DOHH2 (cell line): ENCODE data around the gene AFAP1.

ENCODE experiments used
- H3F3A ChIP-seq: fragments of 200-600 bp; sonication (generic), shearing (Covaris generic); 2 replicates; pipeline ENCODE4 v1.6.0; 2016; ENCODE audit warnings: antibody characterized with exemption, mild to moderate bottlenecking; ENCODE audit not compliant: control insufficient read depth, insufficient read depth
- H3K27ac ChIP-seq: fragments of 200-600 bp; sonication (generic); 2 replicates; pipeline ENCODE4 v1.5.1; 2014; ENCODE audit warnings: low read depth, mild to moderate bottlenecking, low read length, moderate library complexity
- H3K27me3 ChIP-seq: fragments of 200-600 bp; sonication (generic); 2 replicates; pipeline ENCODE4 v1.6.1; 2014; ENCODE audit warnings: mild to moderate bottlenecking, low read length, mixed read lengths; ENCODE audit not compliant: control insufficient read depth
- H3K36me3 ChIP-seq: fragments of 200-600 bp; sonication (generic); 2 replicates; pipeline ENCODE4 v1.6.1; 2014; ENCODE audit warnings: mild to moderate bottlenecking, low read length, moderate library complexity, mixed read lengths; ENCODE audit not compliant: control insufficient read depth
- H3K4me1 ChIP-seq: fragments of 200-600 bp; sonication (generic); 2 replicates; pipeline ENCODE4 v1.6.1; 2014; ENCODE audit warnings: mild to moderate bottlenecking, low read length, mixed read lengths; ENCODE audit not compliant: control insufficient read depth
- H3K4me2 ChIP-seq: fragments of 200-600 bp; sonication (generic); 2 replicates; pipeline ENCODE4 v1.6.0; 2014; ENCODE audit warnings: mild to moderate bottlenecking, low read length, moderate library complexity
- H3K4me3 ChIP-seq: fragments of 200-600 bp; sonication (generic); 2 replicates; pipeline ENCODE4 v1.5.1; 2014; ENCODE audit warnings: mild to moderate bottlenecking, low read length, mixed read lengths
- H3K79me2 ChIP-seq: fragments of 200-600 bp; sonication (generic); 2 replicates; pipeline ENCODE4 v1.6.1; 2014; ENCODE audit warnings: mild to moderate bottlenecking, low read length, mixed read lengths; ENCODE audit not compliant: control insufficient read depth
- H3K9me2 ChIP-seq: fragments of 200-600 bp; sonication (generic); replicated peaks from 2 replicates; pipeline ENCODE4 v1.6.1; 2014; ENCODE audit warnings: mild to moderate bottlenecking, low read length, mixed read lengths; ENCODE audit not compliant: control insufficient read depth
- H3K9me3 ChIP-seq: fragments of 200-600 bp; sonication (generic); 2 replicates; pipeline ENCODE4 v1.6.1; 2014; ENCODE audit warnings: antibody characterized with exemption, low read length, mixed read lengths; ENCODE audit not compliant: control insufficient read depth, insufficient read depth
- H4K20me1 ChIP-seq: fragments of 200-600 bp; sonication (generic); 2 replicates; pipeline ENCODE4 v1.6.0; 2014; ENCODE audit warnings: low read depth, mild to moderate bottlenecking, antibody characterized with exemption, low read length, moderate library complexity; ENCODE audit not compliant: control insufficient read depth, insufficient read depth
- CTCF ChIP-seq: fragments of 200-600 bp; sonication (generic); IDR thresholded peaks from one replicate; pipeline ENCODE4 v1.5.1; 2014; ENCODE audit warnings: antibody characterized with exemption, mild to moderate bottlenecking, low read depth, low read length; ENCODE audit not compliant: poor library complexity, severe bottlenecking
- EZH2phosphoT487 ChIP-seq: fragments of 200-600 bp; sonication (generic); IDR thresholded peaks from 2 replicates; pipeline ENCODE4 v1.6.1; 2017; ENCODE audit warnings: borderline replicate concordance, mild to moderate bottlenecking, antibody characterized with exemption, low read length, moderate library complexity, mixed read lengths

AFAP1 gene

GRCh38 chr4:7865533-7865932 is 74.1 kb downstream of the AFAP1 start:
- H3K27ac ChIP-seq = no peak overlapping the region
- TF ChIP-seq CTCF (no peak), EZH2phosphoT487 (no peak)
- no peak overlapping the region for H3K4me3 ChIP-seq
- no peaks in the 10 kb centered on the region for H3K9me3 ChIP-seq
- H3K36me3 ChIP-seq = no peaks in the 10 kb centered on the region
- no peaks in the 10 kb centered on the region for H3F3A ChIP-seq
- no peaks in the 10 kb centered on the region for H3K4me1 ChIP-seq
- peaks cover 4% of the 10 kb centered on the region; the same call in 1 of the 2 replicates for H3K27me3 ChIP-seq
- H3K79me2 ChIP-seq = no peaks in the 10 kb centered on the region
- no peaks in the 10 kb centered on the region for H4K20me1 ChIP-seq
- no peak overlapping the region for H3K4me2 ChIP-seq
- no peaks in the 10 kb centered on the region for H3K9me2 ChIP-seq

- no peak overlapping the region for H3K4me3 ChIP-seq
- H3K36me3 ChIP-seq = no peaks in the 10 kb centered on the region
- H3K9me3 ChIP-seq = no peaks in the 10 kb centered on the region
- no peaks in the 10 kb centered on the region for H4K20me1 ChIP-seq
- TF ChIP-seq EZH2phosphoT487 = no peak
- no peak for TF ChIP-seq CTCF
- no peak overlapping the region for H3K27ac ChIP-seq
- H3K4me2 ChIP-seq = no peak overlapping the region
- no peaks in the 10 kb centered on the region for H3F3A ChIP-seq
- H3K9me2 ChIP-seq = no peaks in the 10 kb centered on the region
- H3K4me1 ChIP-seq = no peaks in the 10 kb centered on the region
- no peaks in the 10 kb centered on the region for H3K79me2 ChIP-seq
- H3K27me3 ChIP-seq = peaks cover 4% of the 10 kb centered on the region; the same call in 1 of the 2 replicates
Observed at GRCh38 chr4:7864685-7865084, 75.0 kb downstream of the AFAP1 start.

GRCh38 chr4:7863911-7864681 is 75.6 kb downstream of the AFAP1 start:
- H3K27ac ChIP-seq = no peak overlapping the region
- H3K4me3 ChIP-seq = no peak overlapping the region
- no peaks in the 10 kb centered on the region for H3K9me2 ChIP-seq
- no peaks in the 10 kb centered on the region for H3K4me1 ChIP-seq
- no peak overlapping the region for H3K4me2 ChIP-seq
- H3K36me3 ChIP-seq = no peaks in the 10 kb centered on the region
- no peaks in the 10 kb centered on the region for H3K9me3 ChIP-seq
- H4K20me1 ChIP-seq = no peaks in the 10 kb centered on the region
- H3K27me3 ChIP-seq = peaks cover 4% of the 10 kb centered on the region; the same call in 1 of the 2 replicates
- no peaks in the 10 kb centered on the region for H3K79me2 ChIP-seq
- TF ChIP-seq CTCF = no peak
- no peak for TF ChIP-seq EZH2phosphoT487
- no peaks in the 10 kb centered on the region for H3F3A ChIP-seq
